Loucy (cell line): ENCODE results near the gene RUNX1.

Experiments
- H2AFZ ChIP-seq: fragments of 200-600 bp; sonication (generic); 2 replicates; pipeline ENCODE4 v1.6.0; 2016; ENCODE audit warnings: antibody characterized with exemption, mild to moderate bottlenecking, low read length, moderate library complexity
- H3F3A ChIP-seq: fragments of 200-600 bp; 2 replicates; pipeline ENCODE4 v1.6.0; 2016; ENCODE audit warnings: antibody characterized with exemption, low read depth, mild to moderate bottlenecking
- H3K27me3 ChIP-seq: fragments of 200-600 bp; sonication (generic); 2 replicates; pipeline ENCODE4 v1.6.1; 2014; ENCODE audit warnings: low read length, mild to moderate bottlenecking; ENCODE audit not compliant: insufficient read depth, poor library complexity, severe bottlenecking
- H3K36me3 ChIP-seq: fragments of 200-600 bp; sonication (generic); 2 replicates; pipeline ENCODE4 v1.6.1; 2016; ENCODE audit warnings: low read length; ENCODE audit not compliant: insufficient read depth
- H3K4me1 ChIP-seq: fragments of 200-600 bp; sonication (generic); 2 replicates; pipeline ENCODE4 v1.5.1; 2014; ENCODE audit warnings: low read length, mild to moderate bottlenecking; ENCODE audit not compliant: insufficient read depth, poor library complexity, severe bottlenecking
- H3K4me2 ChIP-seq: fragments of 200-600 bp; sonication (generic); 2 replicates; pipeline ENCODE4 v1.6.0; 2014; ENCODE audit warnings: antibody characterized with exemption, low read length, low read depth, mild to moderate bottlenecking; ENCODE audit not compliant: poor library complexity, severe bottlenecking
- H3K4me3 ChIP-seq: fragments of 200-600 bp; sonication (generic); 2 replicates; pipeline ENCODE4 v1.5.1; 2014; ENCODE audit warnings: low read length, mild to moderate bottlenecking, mixed read lengths; ENCODE audit not compliant: poor library complexity, severe bottlenecking
- H3K79me2 ChIP-seq: fragments of 200-600 bp; sonication (generic); 2 replicates; pipeline ENCODE4 v1.6.1; 2014; ENCODE audit warnings: low read length; ENCODE audit not compliant: insufficient read depth
- H3K9ac ChIP-seq: fragments of 200-600 bp; sonication (generic); 2 replicates; pipeline ENCODE4 v1.6.0; 2014; ENCODE audit warnings: mild to moderate bottlenecking, low read depth, low read length, moderate library complexity; ENCODE audit not compliant: poor library complexity, severe bottlenecking
- H3K9me2 ChIP-seq: fragments of 200-600 bp; sonication (generic); replicated peaks from 2 replicates; pipeline ENCODE4 v1.6.1; 2016; ENCODE audit warnings: low read depth, low read length, mixed read lengths
- H3K9me3 ChIP-seq: fragments of 200-600 bp; sonication (generic); 2 replicates; pipeline ENCODE4 v1.6.1; 2014; ENCODE audit warnings: mild to moderate bottlenecking, antibody characterized with exemption, low read length, low read depth; ENCODE audit not compliant: insufficient read depth
- H4K20me1 ChIP-seq: fragments of 200-600 bp; sonication (generic); 2 replicates; pipeline ENCODE4 v1.6.0; 2014; ENCODE audit warnings: antibody characterized with exemption, low read length, mild to moderate bottlenecking; ENCODE audit not compliant: insufficient read depth, poor library complexity, severe bottlenecking
- EZH2phosphoT487 ChIP-seq: fragments of 200-600 bp; IDR thresholded peaks from 2 replicates; pipeline ENCODE4 v1.6.1; 2018; ENCODE audit warnings: antibody characterized with exemption, mild to moderate bottlenecking, moderate library complexity, borderline replicate concordance
- TF ChIP-seq, protein P1 (sequence below): fragments of 200-600 bp; sonication (generic); conservative IDR thresholded peaks from 2 replicates; pipeline ENCODE4 v1.5.1; 2014; ENCODE audit warnings: mild to moderate bottlenecking, antibody characterized with exemption, low read length

The RUNX1 gene

DNA sequence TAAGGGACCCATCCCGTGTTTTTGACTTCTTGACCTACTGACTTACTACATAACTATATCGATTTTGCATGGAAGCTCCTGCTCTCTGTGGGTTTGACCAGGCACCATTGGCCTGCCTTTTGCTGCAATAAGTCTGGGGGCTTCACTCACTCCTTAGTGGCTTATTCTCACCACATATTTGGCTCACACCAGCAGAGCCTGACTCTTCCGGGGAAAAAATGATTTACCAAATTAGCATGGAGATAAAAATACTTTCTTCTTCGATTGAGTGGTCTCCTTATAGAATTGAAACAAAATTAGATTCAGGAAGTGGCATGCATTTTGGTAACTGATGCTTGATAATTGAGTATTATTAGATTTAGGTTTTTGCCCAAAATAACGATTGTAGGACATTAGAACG, 129.7 kb downstream of the RUNX1 start:
- H3K27me3 ChIP-seq, result no peaks in the 10 kb centered on the region
- peaks cover 68% of the 10 kb centered on the region for H3K36me3 ChIP-seq
- peaks cover 73% of the 10 kb centered on the region for H4K20me1 ChIP-seq
- no peak overlapping the region for H3K9ac ChIP-seq
- TF ChIP-seq, protein P1, sequence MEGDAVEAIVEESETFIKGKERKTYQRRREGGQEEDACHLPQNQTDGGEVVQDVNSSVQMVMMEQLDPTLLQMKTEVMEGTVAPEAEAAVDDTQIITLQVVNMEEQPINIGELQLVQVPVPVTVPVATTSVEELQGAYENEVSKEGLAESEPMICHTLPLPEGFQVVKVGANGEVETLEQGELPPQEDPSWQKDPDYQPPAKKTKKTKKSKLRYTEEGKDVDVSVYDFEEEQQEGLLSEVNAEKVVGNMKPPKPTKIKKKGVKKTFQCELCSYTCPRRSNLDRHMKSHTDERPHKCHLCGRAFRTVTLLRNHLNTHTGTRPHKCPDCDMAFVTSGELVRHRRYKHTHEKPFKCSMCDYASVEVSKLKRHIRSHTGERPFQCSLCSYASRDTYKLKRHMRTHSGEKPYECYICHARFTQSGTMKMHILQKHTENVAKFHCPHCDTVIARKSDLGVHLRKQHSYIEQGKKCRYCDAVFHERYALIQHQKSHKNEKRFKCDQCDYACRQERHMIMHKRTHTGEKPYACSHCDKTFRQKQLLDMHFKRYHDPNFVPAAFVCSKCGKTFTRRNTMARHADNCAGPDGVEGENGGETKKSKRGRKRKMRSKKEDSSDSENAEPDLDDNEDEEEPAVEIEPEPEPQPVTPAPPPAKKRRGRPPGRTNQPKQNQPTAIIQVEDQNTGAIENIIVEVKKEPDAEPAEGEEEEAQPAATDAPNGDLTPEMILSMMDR, result no peak
- no peak for TF ChIP-seq EZH2phosphoT487
- H2AFZ ChIP-seq, result no peak overlapping the region
- no peaks in the 10 kb centered on the region for H3F3A ChIP-seq
- no peak overlapping the region for H3K4me3 ChIP-seq
- H3K4me1 ChIP-seq, result peaks cover 41% of the 10 kb centered on the region
- H3K9me3 ChIP-seq, result no peaks in the 10 kb centered on the region
- peaks cover 99% of the 10 kb centered on the region for H3K79me2 ChIP-seq
- no peak overlapping the region for H3K4me2 ChIP-seq
- no peaks in the 10 kb centered on the region for H3K9me2 ChIP-seq

DNA sequence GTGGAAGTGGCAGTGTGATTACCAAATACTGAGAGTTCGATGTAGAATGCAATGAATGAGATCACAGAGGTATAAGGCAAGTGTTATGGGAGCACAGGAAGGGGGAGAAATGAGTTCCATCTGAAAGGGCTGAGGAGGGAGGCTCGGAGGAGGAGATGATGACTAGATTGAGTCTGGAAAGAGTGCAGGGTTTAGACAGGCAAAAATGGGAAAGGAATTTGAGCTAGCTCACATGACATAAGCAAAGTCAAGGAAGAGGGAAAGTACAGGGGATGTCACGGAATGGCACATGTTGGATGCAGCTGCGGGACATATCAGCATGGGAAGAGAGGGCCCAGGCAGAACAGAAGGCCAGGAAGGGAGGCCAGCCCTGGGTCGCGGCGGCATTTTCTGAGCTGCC, 132.7 kb downstream of the RUNX1 start:
- Histone ChIP-seq H3K4me2 (no peak overlapping the region), H4K20me1 (peaks cover 53% of the 10 kb centered on the region), H3K4me3 (no peak overlapping the region), H3K4me1 (peaks cover 40% of the 10 kb centered on the region), H3K9ac (no peak overlapping the region), H3K9me2 (no peaks in the 10 kb centered on the region), H3K79me2 (peaks cover 99% of the 10 kb centered on the region), H3K9me3 (no peaks in the 10 kb centered on the region), H3F3A (no peaks in the 10 kb centered on the region), H3K36me3 (peaks cover 68% of the 10 kb centered on the region; the same call in 1 of the 2 replicates), H3K27me3 (no peaks in the 10 kb centered on the region), H2AFZ (no peak overlapping the region)
- no peak for TF ChIP-seq EZH2phosphoT487
- TF ChIP-seq, protein P1, result no peak

DNA sequence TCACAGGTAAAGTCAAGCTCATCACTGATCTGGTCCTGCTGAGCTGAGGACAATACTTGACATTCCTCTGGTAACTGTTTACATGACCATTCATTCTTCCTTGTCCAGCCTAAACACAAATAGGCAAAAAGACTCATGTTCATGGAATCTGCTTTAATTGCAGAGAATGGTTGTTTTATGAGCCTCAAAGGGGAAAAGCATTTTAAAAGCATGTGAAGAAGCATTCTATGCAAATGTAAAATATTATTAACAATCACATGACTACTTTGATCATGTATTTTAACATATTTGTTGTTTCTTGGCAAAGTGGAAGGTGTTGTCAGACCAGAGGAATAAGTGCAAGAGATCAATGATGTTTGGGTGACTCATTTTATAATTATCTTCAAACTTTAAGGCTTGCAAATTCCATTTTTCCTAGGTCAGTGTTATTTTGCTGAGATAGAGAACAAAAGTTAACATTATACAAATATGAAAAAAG, 133.7 kb downstream of the RUNX1 start:
- Histone ChIP-seq H3K27me3 (no peaks in the 10 kb centered on the region), H3K9me3 (no peaks in the 10 kb centered on the region), H3K79me2 (peaks cover 100% of the 10 kb centered on the region), H3K4me1 (peaks cover 44% of the 10 kb centered on the region), H3K9ac (no peak overlapping the region), H3F3A (no peaks in the 10 kb centered on the region), H2AFZ (no peak overlapping the region), H4K20me1 (peaks cover 44% of the 10 kb centered on the region), H3K4me2 (no peak overlapping the region), H3K9me2 (no peaks in the 10 kb centered on the region), H3K36me3 (peaks cover 66% of the 10 kb centered on the region; the same call in 1 of the 2 replicates), H3K4me3 (no peak overlapping the region)
- TF ChIP-seq, protein P1, result no peak
- TF ChIP-seq EZH2phosphoT487, result no peak
